ENCODE data around the gene SLC5A12.

DNA sequence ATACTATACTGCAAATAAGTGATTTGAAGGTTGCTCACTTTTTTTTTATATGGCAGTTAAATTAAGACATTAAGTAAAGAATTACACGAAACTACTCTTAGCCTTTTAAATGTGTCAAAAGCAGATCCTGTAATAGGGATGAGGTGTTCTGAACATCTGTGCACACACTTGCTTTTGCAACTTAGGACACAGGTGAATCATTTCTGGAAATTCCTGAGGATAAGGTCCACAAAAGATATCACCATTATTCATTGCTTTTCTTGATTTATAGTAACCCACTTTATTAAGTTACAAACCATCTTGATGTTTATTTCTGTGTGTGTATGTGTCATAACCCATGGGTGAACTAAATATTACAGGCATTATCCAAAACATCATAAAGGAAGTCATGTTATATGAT is 55.9 kb downstream of the SLC5A12 start:
- TF ChIP-seq, protein P1, sequence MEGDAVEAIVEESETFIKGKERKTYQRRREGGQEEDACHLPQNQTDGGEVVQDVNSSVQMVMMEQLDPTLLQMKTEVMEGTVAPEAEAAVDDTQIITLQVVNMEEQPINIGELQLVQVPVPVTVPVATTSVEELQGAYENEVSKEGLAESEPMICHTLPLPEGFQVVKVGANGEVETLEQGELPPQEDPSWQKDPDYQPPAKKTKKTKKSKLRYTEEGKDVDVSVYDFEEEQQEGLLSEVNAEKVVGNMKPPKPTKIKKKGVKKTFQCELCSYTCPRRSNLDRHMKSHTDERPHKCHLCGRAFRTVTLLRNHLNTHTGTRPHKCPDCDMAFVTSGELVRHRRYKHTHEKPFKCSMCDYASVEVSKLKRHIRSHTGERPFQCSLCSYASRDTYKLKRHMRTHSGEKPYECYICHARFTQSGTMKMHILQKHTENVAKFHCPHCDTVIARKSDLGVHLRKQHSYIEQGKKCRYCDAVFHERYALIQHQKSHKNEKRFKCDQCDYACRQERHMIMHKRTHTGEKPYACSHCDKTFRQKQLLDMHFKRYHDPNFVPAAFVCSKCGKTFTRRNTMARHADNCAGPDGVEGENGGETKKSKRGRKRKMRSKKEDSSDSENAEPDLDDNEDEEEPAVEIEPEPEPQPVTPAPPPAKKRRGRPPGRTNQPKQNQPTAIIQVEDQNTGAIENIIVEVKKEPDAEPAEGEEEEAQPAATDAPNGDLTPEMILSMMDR (conservative IDR thresholded peaks at IDR 0.05; ENCODE audit: low read depth, low read length) = no peak
- no peak for TF ChIP-seq EZH2 (IDR thresholded peaks at IDR 0.05; ENCODE audit: low read length, unreplicated experiment)
